HepG2 (cell line): ENCODE results near the gene KMT2A. TPM values are rescaled to one million over a fixed set of nuclear protein-coding genes. Genes with fewer than 3 reads are reported as not detected.

ENCODE experiments used
- ATF7 ChIP-seq, 2 experiments: fragments of 450-650 bp in 1 of 2; sonication (generic) in 1 of 2; formaldehyde crosslinking in 1 of 2; IDR thresholded peaks; 2 replicates each; pipeline versions ENCODE4 v1.4.0 to v1.6.1; 2016 to 2020; ENCODE audit warnings: antibody characterized with exemption in 1 of 2, mild to moderate bottlenecking in 1 of 2, missing genetic modification reagents in 1 of 2
- CENPBD1 ChIP-seq: sonication (generic); formaldehyde crosslinking; IDR thresholded peaks from 2 replicates; pipeline ENCODE4 v1.8.0; 2022; ENCODE audit warnings: missing genetic modification reagents, low read depth, mild to moderate bottlenecking, borderline replicate concordance
- KLF15 ChIP-seq: sonication (generic); formaldehyde crosslinking; IDR thresholded peaks from 2 replicates; pipeline ENCODE4 v1.8.1; 2023; ENCODE audit warnings: borderline replicate concordance, mild to moderate bottlenecking, inconsistent platforms, missing genetic modification reagents, mixed read lengths
- NFKBIZ ChIP-seq: IDR thresholded peaks from 2 replicates; pipeline ENCODE4 v1.6.1; 2018; ENCODE audit warnings: missing genetic modification reagents, missing compliant biosample characterization
- RAD51 ChIP-seq: fragments of 450-650 bp; IDR thresholded peaks from 2 replicates; pipeline ENCODE4 v1.6.1; 2016; ENCODE audit warnings: borderline replicate concordance
- RFXAP ChIP-seq: sonication (generic); formaldehyde crosslinking; IDR thresholded peaks from 2 replicates; pipeline ENCODE4 v1.4.0; 2020; ENCODE audit warnings: missing genetic modification reagents, borderline replicate concordance
- SMYD3 ChIP-seq: sonication (generic); formaldehyde crosslinking; IDR thresholded peaks from 2 replicates; pipeline ENCODE4 v1.8.1; 2023; ENCODE audit warnings: mild to moderate bottlenecking, missing genetic modification reagents
- TERF1 ChIP-seq: sonication (generic); formaldehyde crosslinking; IDR thresholded peaks from 2 replicates; pipeline ENCODE4 v1.8.0; 2022; ENCODE audit warnings: mild to moderate bottlenecking, missing genetic modification reagents, moderate library complexity
- THRA ChIP-seq: sonication (generic); formaldehyde crosslinking; IDR thresholded peaks from 2 replicates; pipeline ENCODE4 v1.4.0; 2020; ENCODE audit warnings: missing genetic modification reagents, borderline replicate concordance
- ZBTB33 ChIP-seq: sonication (generic); formaldehyde crosslinking; IDR thresholded peaks from 2 replicates; pipeline ENCODE4 v1.4.0; 2020; ENCODE audit warnings: missing genetic modification reagents
- ZNF331 ChIP-seq: sonication (generic); formaldehyde crosslinking; IDR thresholded peaks from 2 replicates; pipeline ENCODE4 v1.4.0; 2020; ENCODE audit warnings: missing genetic modification reagents
- ZNF382 ChIP-seq: sonication (generic); formaldehyde crosslinking; IDR thresholded peaks from 2 replicates; pipeline ENCODE4 v1.5.0; 2020; ENCODE audit warnings: missing genetic modification reagents, mild to moderate bottlenecking, borderline replicate concordance
- ZNF558 ChIP-seq: sonication (generic); formaldehyde crosslinking; IDR thresholded peaks from 2 replicates; pipeline ENCODE4 v1.9.0; 2022; ENCODE audit warnings: mild to moderate bottlenecking, missing genetic modification reagents, borderline replicate concordance
- ZNF570 ChIP-seq: sonication (generic); formaldehyde crosslinking; IDR thresholded peaks from 2 replicates; pipeline ENCODE4 v1.4.0; 2020; ENCODE audit warnings: mild to moderate bottlenecking, missing genetic modification reagents, borderline replicate concordance
- polyA plus RNA-seq, 8 experiments: library from polyadenylated mRNA; depleted of rRNA in 3 of 8; stranded (reverse) in 7 of 8; unstranded in 1 of 8; fragments of >200 nt; fragmentation: Illumina TruSeq in 4 of 8; extraction: Trizol in 4 of 8; gene quantifications; 2 replicates each; pipeline versions ENCODE4 v1.2.1 to v1.2.3, GENCODE V29; 2011 to 2016; ENCODE audit warnings: low read depth in 4 of 8, missing spikeins in 1 of 8, mixed read lengths in 1 of 8; ENCODE audit not compliant: insufficient read depth in 1 of 8
- total RNA-seq, 5 experiments: library from RNA; depleted of rRNA; stranded (reverse); fragments of >200 nt; fragmentation: Illumina TruSeq; extraction: Trizol; gene quantifications; 2 replicates each; pipeline ENCODE4 v1.2.3, GENCODE V29; 2016; ENCODE audit warnings: low read depth in 1 of 5
- TF ChIP-seq, protein P1 (sequence below): sonication (generic); formaldehyde crosslinking; IDR thresholded peaks from 2 replicates; pipeline ENCODE4 v1.5.0; 2020; ENCODE audit warnings: missing genetic modification reagents, mild to moderate bottlenecking, borderline replicate concordance
- TF ChIP-seq, protein P2 (sequence below): sonication (generic); formaldehyde crosslinking; IDR thresholded peaks from 2 replicates; pipeline ENCODE4 v1.5.1; 2020; ENCODE audit warnings: mild to moderate bottlenecking, missing genetic modification reagents, moderate library complexity

The KMT2A gene
- total and polyA plus RNA-seq, 2 of the 13 experiments (the other 11 are each of a cell fraction or from before 2014, with no cell fraction given), result 12.4 to 20.0 TPM

GRCh38 chr11:118435893-118436624, at the start of gene KMT2A (continued):
- TF ChIP-seq, protein P1, sequence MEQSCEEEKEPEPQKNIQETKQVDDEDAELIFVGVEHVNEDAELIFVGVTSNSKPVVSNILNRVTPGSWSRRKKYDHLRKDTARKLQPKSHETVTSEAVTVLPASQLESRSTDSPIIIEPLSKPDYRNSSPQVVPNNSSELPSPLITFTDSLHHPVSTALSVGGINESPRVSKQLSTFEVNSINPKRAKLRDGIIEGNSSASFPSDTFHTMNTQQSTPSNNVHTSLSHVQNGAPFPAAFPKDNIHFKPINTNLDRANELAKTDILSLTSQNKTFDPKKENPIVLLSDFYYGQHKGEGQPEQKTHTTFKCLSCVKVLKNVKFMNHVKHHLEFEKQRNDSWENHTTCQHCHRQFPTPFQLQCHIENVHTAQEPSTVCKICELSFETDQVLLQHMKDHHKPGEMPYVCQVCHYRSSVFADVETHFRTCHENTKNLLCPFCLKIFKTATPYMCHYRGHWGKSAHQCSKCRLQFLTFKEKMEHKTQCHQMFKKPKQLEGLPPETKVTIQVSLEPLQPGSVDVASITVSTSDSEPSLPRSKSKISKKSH (CRISPR knock-in tag), result no peak
- TF ChIP-seq RAD51 (no peak), CENPBD1 (CRISPR knock-in tag) (no peak; the same call in 1 of the 2 replicates), ZNF570 (CRISPR knock-in tag) (no peak), ZBTB33 (CRISPR knock-in tag) (no peak), THRA (CRISPR knock-in tag) (no peak), ZNF558 (CRISPR knock-in tag) (no peak; the same call in 1 of the 2 replicates), SMYD3 (CRISPR knock-in tag) (no peak), TERF1 (CRISPR knock-in tag) (no peak), ATF7 (IDR thresholded peaks at IDR 0.05) (no peak), ATF7 (CRISPR knock-in tag; IDR thresholded peaks at IDR 0.05) (0 out of 2 replicates have a peak, but pooled peaks have one; percentile 16), RFXAP (CRISPR knock-in tag) (peak; percentile 48; the same call in 1 of the 2 replicates), KLF15 (no peak; the same call in 1 of the 2 replicates), ZNF331 (CRISPR knock-in tag) (0 out of 2 replicates have a peak, but pooled peaks have one; percentile 77), ZNF382 (no peak), NFKBIZ (CRISPR knock-in tag) (no peak)
- TF ChIP-seq, protein P2, sequence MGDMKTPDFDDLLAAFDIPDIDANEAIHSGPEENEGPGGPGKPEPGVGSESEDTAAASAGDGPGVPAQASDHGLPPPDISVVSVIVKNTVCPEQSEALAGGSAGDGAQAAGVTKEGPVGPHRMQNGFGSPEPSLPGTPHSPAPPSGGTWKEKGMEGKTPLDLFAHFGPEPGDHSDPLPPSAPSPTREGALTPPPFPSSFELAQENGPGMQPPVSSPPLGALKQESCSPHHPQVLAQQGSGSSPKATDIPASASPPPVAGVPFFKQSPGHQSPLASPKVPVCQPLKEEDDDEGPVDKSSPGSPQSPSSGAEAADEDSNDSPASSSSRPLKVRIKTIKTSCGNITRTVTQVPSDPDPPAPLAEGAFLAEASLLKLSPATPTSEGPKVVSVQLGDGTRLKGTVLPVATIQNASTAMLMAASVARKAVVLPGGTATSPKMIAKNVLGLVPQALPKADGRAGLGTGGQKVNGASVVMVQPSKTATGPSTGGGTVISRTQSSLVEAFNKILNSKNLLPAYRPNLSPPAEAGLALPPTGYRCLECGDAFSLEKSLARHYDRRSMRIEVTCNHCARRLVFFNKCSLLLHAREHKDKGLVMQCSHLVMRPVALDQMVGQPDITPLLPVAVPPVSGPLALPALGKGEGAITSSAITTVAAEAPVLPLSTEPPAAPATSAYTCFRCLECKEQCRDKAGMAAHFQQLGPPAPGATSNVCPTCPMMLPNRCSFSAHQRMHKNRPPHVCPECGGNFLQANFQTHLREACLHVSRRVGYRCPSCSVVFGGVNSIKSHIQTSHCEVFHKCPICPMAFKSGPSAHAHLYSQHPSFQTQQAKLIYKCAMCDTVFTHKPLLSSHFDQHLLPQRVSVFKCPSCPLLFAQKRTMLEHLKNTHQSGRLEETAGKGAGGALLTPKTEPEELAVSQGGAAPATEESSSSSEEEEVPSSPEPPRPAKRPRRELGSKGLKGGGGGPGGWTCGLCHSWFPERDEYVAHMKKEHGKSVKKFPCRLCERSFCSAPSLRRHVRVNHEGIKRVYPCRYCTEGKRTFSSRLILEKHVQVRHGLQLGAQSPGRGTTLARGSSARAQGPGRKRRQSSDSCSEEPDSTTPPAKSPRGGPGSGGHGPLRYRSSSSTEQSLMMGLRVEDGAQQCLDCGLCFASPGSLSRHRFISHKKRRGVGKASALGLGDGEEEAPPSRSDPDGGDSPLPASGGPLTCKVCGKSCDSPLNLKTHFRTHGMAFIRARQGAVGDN (CRISPR knock-in tag), result peak; percentile 56; the same call in 1 of the 2 replicates
